Activated naive CD4-positive, alpha-beta T cell treated with anti-CD3 and anti-CD28 coated beads, Interleukin-2, amount 50 U/mL, for 72 hours (primary cell): ENCODE measurements around the gene IGFBP7. TPM values are rescaled to one million over a fixed set of nuclear protein-coding genes. Genes with fewer than 3 reads are reported as not detected.

Experiments
- ATAC-seq, 2 donors: fragments of 150-1000 bp; cut with Tn5 transposase; 2 replicates each; pipeline ENCODE4 v1.10.0; 2021; ENCODE audit warnings: mild to moderate bottlenecking in 2 of 2, moderate library complexity in 2 of 2
- DNase-seq, 2 donors: peaks; one replicate each; pipeline ENCODE4 v3.0.0; 2021 to 2022; ENCODE audit warnings: low spot score in 2 of 2
- H3K27ac Mint-ChIP-seq, 2 donors: one replicate each; pipeline ENCODE4 v1.8.0; 2022; ENCODE audit warnings: mild to moderate bottlenecking in 2 of 2, mixed read lengths in 2 of 2
- H3K36me3 Mint-ChIP-seq, 2 donors: one replicate each; pipeline ENCODE4 v1.8.0; 2022; ENCODE audit warnings: mixed read lengths in 2 of 2
- H3K9me3 Mint-ChIP-seq, 2 donors: one replicate each; pipeline ENCODE4 v1.8.0; 2022; ENCODE audit warnings: mixed read lengths in 2 of 2
- total RNA-seq, 2 donors: library from RNA; stranded (reverse); gene quantifications; one replicate each; pipeline ENCODE4 v1.2.3, GENCODE V29; 2022

Gene IGFBP7
- total RNA-seq, 2 donors from 2014 or later: 0.32 TPM; not detected in 1

DNA sequence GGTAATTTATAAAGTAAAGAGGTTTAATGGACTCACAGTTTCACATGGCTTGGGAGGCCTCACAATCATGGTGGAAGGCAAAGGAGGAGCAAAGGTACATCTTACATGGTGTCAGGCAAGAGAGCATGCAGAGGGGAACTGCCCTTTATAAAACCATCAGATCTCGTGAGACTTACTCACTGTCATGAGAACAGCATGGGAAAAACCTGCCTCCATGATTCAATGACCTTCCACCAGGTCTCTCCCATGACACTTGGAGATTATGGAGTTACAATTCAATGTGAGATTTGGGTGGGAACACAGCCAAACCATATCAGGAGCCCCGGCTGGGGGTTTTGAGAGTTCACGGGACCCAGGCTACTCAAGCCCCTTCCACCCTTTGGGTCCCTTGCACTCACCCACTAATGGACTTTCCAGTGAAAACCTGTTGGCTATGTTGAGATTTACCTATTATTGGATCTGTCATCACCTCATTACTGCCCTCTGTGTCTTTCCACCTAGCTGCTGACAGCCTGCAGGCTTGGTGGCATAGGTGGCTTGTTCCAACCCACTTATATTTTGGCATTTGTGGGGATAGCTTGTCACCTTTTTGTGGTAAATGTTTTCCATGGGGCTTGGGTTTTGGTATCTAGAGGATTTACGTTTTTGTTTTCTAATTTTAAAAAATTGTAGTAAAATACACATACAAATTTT is 24.0 kb downstream of the IGFBP7 start:
- DNase-seq (no peak), ATAC-seq (no peak)
- Mint-ChIP-seq H3K9me3 (no peaks in the 10 kb centered on the region), H3K36me3 (no peaks in the 10 kb centered on the region), H3K27ac (no peak overlapping the region)

DNA sequence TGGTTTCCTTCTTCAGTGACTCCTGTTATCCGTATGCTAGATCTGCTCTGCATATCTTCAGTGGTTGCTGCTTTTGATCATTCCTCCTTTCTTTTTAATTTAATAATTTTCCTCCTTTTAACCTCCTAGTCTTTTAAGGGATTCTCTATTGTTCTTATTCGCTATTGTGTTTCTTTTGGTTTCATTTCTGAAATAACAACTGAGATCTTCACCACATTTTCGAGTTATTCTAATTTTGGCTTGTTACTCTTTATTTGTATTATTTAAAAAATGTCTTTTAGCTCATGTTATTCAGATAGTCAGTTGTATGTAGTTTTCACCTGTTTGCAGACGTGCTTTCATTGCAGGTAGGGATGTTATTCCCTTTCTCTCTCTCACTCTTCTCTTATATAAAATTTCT is 24.9 kb downstream of the IGFBP7 start:
- ATAC-seq: no peak
- Mint-ChIP-seq H3K27ac (no peak overlapping the region), H3K9me3 (no peaks in the 10 kb centered on the region), H3K36me3 (no peaks in the 10 kb centered on the region)
- DNase-seq: no peak

DNA sequence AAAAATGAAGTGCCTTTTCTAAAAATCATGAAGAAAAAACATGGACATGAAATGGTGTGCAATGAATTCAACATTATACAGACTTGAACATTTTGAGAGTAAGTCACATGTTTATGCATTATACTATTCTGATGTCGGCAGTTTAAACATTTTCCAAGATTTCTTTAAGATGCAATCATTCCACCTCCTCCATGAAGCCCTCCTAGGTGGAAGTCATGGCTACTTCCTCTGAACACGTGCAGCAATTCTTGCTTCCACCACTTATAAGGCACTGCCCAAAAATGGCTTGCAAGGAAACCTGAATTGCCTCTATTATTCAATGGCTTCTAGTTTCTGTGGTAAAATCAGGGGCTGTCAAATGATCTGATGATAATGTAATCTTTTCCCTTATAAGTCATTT is 25.8 kb downstream of the IGFBP7 start:
- no peaks in the 10 kb centered on the region for H3K9me3 Mint-ChIP-seq
- no peaks in the 10 kb centered on the region for H3K36me3 Mint-ChIP-seq
- no peak for ATAC-seq
- DNase-seq: no peak
- no peak overlapping the region for H3K27ac Mint-ChIP-seq

DNA sequence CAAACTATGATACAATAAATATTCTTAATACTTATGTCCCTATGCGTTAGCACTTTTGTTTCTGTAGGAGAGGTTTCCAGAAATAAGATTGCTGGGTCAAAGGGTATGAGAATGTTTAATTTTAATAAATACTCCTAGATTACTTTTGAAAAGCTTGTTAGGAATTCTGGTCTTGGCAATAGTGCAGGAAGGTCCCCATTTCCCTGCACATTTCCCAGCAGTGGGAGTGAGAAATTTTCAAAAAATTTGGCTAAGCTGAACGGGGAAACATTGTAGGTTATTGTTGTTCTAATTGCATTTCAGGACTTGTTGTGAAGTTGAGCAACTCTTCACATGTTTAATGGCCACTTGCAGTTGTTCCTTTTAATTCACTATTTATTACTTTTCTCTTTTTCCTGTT is 27.1 kb downstream of the IGFBP7 start:
- no peaks in the 10 kb centered on the region for H3K36me3 Mint-ChIP-seq
- no peak overlapping the region for H3K27ac Mint-ChIP-seq
- ATAC-seq (no peak), DNase-seq (no peak)
- no peaks in the 10 kb centered on the region for H3K9me3 Mint-ChIP-seq

DNA sequence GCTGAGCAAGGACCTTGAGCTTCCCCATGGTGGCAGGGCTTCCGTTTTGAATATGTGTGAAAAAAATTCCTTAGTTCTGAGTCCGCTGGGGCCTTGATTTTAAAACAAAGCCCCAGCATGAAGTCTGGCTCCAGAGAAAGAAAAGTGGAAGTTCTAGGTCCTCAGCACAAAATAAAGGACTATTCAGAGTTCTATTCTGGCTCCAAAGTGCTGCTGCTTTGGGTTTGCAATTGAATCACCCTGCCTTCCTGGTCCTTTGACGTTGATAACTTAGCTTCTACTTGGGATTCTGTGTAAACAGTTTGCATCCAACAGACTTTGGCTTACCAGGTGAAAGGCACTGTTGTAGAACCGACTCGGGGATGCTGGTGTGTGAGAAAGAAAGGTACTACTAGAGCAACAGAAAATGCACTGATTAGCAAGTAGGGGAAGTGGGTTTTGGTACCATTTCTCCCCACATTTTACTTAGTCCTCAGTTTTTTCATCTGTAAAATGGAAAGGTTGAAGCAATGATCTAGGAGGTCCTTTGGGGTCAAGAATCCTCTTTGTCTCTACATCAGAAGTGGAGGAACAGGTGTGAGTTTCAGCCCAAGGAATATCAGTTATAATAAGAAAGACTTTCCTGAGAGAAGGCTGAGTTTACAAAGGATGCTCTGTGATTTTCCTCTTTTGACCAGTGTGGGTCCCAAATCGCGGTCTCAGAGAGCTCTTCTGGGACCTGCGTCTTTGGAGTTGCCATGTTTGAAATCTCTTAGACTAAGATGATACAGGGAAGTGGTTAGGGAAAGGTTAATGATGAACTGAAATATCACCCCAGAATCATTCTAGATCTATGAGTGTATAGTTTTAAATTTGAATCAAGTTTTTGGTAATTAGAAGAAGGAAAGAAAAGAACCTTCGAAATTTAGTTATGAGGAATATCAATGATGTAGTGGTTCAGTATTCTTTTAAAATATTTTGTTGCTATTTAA is 28.2 kb downstream of the IGFBP7 start:
- Mint-ChIP-seq H3K36me3 (no peaks in the 10 kb centered on the region), H3K27ac (no peak overlapping the region), H3K9me3 (no peaks in the 10 kb centered on the region)
- ATAC-seq: no peak
- no peak for DNase-seq

DNA sequence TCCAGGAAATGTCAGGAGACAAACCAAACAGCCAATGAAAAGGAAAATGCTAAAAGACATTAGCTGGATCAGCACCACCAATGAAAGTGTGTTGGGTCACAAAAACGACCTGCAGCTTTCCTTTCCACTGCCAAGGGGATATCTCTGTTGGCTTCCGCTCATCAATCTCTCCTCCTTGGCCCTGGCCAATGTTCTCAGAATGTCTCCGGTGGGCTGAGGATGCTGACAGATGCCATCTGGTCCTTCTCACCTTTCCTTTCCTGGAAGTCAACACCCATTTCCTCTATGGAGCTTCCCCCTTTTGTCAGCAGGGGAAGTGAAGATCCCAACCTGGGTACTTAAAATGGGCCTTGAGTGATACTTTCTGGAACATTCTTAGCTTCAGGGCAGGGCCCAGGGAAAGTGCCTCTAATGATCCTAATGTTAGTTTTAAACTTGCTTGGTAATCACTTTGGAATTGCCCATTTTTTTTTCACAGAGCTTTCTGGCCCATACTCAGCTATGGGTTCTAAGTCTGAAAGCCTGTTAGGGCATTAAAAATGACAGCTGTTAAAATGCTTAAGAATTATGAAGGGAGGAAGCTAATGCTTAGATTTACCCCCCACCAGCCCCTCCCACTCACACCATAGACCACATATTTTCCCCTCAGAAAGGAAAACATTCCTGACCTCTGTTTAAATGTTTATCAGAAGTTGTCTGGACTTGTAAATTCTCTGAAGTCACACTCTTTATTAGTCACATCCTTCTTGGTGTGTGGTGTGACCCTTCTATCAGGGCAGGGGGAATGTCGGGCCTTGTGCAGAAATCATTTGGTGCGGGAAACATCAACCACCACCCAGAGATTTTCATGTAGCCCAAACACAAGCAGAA is 29.2 kb downstream of the IGFBP7 start:
- Mint-ChIP-seq H3K27ac (no peak overlapping the region), H3K36me3 (no peaks in the 10 kb centered on the region), H3K9me3 (no peaks in the 10 kb centered on the region)
- DNase-seq (no peak), ATAC-seq (no peak)

DNA sequence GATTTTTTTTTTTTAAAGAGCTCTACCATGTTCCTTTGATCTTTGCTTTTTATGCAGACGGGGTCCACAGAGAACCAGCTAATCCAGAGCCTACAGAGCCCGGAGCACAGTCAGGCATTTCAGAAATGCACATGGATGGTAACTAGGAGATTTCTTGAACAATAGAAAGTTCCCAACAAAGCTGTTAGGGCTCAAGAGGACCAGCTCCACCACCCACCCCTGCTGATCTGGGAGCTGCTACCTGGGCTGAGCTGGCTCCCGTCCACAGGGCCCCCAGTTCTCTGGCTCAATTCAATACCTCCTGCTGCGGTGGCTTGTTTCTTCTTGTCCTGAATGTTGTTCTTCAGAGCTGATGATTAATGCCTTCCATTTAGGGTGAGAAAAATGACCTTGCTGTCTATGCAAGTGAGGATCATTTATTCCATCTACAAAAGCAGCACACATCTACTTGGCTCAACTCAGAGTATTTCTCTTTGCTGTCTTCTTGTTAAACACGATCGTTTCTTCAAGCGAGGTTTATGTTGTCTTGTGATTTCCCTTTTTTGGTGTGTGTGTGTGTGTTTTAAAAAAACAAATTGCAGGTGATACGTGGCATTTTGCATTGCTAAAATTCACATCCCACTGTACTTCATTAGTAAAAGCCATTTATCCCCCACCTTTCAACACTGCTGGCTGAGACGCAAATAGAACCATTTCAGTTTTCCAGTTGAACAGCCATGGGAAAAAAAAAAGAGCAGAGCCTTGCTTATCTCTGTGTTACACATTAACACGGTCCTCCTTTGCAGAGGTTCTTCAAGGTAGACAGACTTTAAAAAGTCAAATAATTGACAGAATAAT is 31.3 kb downstream of the IGFBP7 start:
- no peak for DNase-seq
- H3K27ac Mint-ChIP-seq: no peak overlapping the region
- no peaks in the 10 kb centered on the region for H3K9me3 Mint-ChIP-seq
- ATAC-seq: no peak
- no peaks in the 10 kb centered on the region for H3K36me3 Mint-ChIP-seq

DNA sequence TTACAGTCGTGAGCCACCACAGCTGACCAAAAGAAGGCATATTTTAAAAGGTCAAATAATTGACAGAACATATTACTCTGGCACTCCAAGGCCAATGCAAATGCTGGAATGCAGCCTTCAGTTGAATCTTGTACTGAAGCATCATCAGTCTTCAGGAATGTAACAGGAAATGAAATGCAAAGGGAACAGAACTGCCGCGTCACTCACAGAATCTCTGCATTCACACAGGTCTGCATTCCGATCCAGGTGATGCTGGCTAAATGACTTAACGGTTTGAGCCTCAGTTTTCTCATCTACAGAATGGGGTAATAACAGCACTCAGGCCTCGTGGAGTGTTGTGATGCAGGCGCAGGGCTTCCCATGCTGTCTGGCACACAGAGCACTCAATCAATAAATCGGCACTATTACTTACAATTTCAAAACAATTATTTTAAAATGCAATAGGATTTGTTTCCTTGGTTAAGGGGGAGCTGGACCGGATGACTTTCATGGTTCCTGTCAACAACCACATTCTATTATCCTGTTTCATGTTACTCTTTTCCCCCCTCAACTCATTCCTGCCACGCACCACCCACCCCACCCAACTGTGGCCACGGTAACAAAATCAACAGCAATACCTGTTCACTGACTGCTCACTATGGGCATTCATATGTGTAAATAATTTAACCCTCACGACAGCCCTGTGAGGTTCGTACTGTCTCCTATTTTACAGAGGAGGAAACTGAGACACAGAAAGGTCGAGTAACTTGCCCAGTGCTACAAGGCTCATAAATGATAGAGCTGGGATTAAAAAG is 32.4 kb downstream of the IGFBP7 start:
- no peaks in the 10 kb centered on the region for H3K36me3 Mint-ChIP-seq
- H3K9me3 Mint-ChIP-seq: no peaks in the 10 kb centered on the region
- no peak overlapping the region for H3K27ac Mint-ChIP-seq
- no peak for DNase-seq
- ATAC-seq: no peak

DNA sequence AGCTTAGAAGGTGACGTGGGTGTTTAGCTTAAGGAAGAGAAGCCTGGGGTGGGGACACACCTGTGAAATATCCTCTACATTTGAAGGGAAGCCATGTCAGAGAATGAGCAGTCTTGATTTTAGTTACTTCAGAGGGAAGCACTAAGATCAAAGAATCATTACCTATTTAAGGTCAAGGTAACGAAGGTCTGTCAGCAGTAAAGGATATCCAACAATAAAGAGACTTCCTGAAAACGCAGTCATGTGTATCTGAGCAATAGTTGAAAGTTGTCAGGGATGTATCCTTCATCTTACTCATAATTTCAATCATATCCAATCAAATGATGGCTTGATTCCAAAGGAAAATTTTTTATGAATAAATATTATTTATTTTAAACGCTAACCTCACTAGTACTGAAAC is 33.5 kb downstream of the IGFBP7 start:
- Mint-ChIP-seq H3K36me3 (no peaks in the 10 kb centered on the region), H3K9me3 (no peaks in the 10 kb centered on the region), H3K27ac (no peak overlapping the region)
- ATAC-seq (no peak), DNase-seq (no peak)

DNA sequence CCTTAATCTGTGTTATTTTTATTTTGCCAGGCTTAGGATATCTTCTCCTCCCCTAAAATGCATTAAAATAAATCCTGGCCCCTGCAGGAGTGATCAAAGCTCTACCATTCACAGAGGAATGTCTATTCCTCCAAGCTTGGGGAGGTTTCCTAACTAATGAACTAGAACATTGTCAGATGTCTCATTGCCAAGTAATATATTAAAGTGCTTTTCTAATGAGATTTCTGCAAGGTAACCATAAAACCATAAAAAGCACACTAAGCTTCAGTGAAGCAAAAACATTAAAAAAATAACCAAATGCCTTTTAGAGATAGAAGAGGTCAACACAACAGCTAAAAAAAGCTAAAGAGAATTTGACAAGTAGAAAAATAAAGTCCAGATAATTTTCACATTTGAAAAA is 34.8 kb downstream of the IGFBP7 start:
- H3K36me3 Mint-ChIP-seq: no peaks in the 10 kb centered on the region
- H3K9me3 Mint-ChIP-seq: no peaks in the 10 kb centered on the region
- ATAC-seq: no peak
- H3K27ac Mint-ChIP-seq: no peak overlapping the region
- no peak for DNase-seq

DNA sequence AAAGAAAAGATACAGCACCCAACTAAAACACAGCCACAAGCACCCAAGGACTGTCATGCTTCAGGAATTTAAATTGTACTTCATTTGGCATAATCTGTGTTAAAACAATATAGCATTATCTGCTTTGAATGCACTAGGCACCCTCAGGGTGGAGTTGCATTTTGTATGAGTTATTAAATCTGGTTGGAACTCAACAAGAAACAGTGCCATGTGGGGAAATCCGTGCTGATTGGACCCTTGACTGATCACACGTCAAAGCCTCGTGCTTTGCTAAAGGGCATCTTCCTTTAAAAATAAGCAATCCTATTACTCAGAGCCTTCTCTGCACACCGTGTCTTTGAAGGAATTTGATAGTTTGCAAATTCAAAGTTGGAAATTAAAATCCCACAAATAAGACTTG is 35.4 kb downstream of the IGFBP7 start:
- DNase-seq (no peak), ATAC-seq (no peak)
- H3K27ac Mint-ChIP-seq: no peak overlapping the region
- H3K9me3 Mint-ChIP-seq: no peaks in the 10 kb centered on the region
- H3K36me3 Mint-ChIP-seq: no peaks in the 10 kb centered on the region

DNA sequence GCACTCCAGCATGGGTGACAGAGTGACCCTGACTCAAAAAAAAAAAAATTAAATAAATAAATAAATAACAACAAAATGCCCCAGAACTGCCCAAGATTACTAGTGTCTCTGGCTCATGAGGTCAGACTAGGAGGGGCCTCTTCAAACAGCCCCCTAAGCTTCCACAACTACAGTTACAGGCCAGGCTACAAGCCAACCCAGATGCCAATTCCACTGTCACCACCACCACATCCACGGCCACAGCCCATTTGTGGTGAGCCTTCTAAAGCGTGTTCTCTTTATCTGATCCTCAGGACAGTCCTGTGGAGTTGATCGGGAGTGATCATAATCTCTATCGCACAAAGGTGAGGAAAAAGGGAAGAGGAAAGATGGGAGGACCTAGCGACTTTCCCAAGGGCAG is 36.6 kb downstream of the IGFBP7 start:
- Mint-ChIP-seq H3K27ac (no peak overlapping the region), H3K9me3 (no peaks in the 10 kb centered on the region), H3K36me3 (no peaks in the 10 kb centered on the region)
- ATAC-seq (no peak), DNase-seq (no peak)

DNA sequence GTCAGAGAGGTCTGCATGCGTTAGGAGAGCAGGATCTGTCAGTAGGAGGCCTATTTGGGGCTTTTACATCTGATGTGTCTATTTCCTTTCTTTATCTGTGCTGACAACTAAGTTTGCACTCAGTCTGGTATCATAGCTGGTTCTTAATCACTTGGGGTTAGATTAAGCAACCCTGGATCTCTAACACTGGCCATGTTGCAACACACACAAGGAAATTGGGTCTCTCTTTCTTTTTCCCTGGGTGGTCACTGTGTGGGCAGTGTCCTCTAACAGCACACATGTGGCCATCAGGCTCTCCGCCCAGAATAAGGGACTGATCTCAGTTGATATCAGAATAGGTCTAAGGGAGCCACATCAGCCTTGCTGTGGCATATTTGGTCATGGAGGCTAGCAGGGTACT is 38.9 kb downstream of the IGFBP7 start:
- no peaks in the 10 kb centered on the region for H3K9me3 Mint-ChIP-seq
- ATAC-seq (no peak), DNase-seq (no peak)
- no peak overlapping the region for H3K27ac Mint-ChIP-seq
- no peaks in the 10 kb centered on the region for H3K36me3 Mint-ChIP-seq

DNA sequence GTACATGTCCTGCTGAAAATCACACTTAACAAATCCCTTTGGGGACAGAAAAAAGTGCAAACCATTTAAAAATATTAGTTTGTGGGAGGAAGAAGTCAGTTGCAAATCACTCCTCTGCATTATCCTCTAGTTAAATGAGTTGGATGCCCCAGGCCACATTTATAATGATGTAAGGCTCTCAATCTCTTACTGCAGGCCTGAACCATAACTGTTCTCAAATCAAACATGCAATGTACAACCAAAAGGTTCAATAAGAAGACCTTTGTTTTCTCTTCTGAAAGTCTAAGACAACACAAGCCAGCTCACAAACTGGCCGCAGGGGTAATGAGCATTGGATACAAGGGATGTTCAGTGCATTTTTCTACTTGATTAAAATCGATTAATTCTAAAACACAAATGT is 39.7 kb downstream of the IGFBP7 start:
- Mint-ChIP-seq H3K36me3 (no peaks in the 10 kb centered on the region), H3K27ac (peak overlapping the region in 1 of 2 donors; percentile 62), H3K9me3 (no peaks in the 10 kb centered on the region)
- DNase-seq: no peak
- ATAC-seq: no peak

DNA sequence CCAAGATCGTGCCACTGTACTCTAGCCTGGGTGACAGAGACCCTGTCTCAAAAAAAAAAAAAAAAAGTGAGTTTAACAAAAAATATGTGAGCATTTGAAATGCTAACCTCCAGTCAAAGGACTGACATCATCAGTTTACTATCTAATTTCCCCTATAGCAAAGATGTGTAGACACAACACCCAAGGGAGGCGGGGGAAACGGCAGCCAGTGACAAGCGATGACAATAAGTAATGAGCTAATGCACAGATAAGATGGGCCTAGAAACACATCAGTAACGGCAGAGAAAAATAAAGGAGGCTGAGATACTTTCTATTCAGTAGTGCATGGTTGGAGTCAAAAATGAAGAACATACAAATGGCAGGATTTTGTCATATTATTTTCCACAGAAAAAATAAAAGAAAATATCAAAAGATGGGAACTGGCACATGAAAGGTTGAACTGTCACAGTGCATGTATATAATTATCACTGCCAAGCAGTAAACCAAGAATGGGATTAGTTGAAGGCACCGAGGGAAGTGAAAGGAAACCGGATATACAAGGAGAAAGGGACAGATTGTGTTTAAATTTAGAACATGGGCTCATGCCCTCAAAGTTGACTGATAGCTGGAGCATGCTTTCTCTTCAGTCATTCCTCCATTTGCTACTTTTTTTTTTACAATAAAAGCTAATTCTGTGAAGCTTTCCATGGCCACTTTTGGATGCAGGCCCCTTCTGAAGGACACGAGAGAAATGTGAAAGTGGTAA is 41.8 kb downstream of the IGFBP7 start:
- no peaks in the 10 kb centered on the region for H3K36me3 Mint-ChIP-seq
- ATAC-seq (no peak), DNase-seq (no peak)
- no peak overlapping the region for H3K27ac Mint-ChIP-seq
- H3K9me3 Mint-ChIP-seq: no peaks in the 10 kb centered on the region
